ENCODE measurements around the gene HGS. TPM values are rescaled to one million over a fixed set of nuclear protein-coding genes. Genes with fewer than 3 reads are reported as not detected.

The HGS gene
- total and polyA plus RNA-seq, 2 of the 13 experiments (the other 11 are each of a cell fraction or from before 2014, with no cell fraction given), result 73.3 to 78.1 TPM

- TF ChIP-seq ZNF280D (CRISPR knock-in tag; IDR thresholded peaks at IDR 0.05) (0 out of 2 replicates have a peak, but pooled peaks have one; percentile 38), RBFOX2 (IDR thresholded peaks at IDR 0.05; ENCODE audit: low read depth, low read length) (no peak), MAFK (conservative IDR thresholded peaks at IDR 0.05 in 1 of 2, IDR thresholded peaks at IDR 0.05 in 1 of 2; ENCODE audit: low read length in 2 of 2) (no peak), FOXJ3 (CRISPR knock-in tag; IDR thresholded peaks at IDR 0.05; ENCODE audit: borderline replicate concordance) (no peak), ZFP36L2 (CRISPR knock-in tag; IDR thresholded peaks at IDR 0.05) (no peak), ELK4 (CRISPR knock-in tag; IDR thresholded peaks at IDR 0.05; ENCODE audit: borderline replicate concordance) (no peak), ZNF652 (CRISPR knock-in tag; IDR thresholded peaks at IDR 0.05; ENCODE audit: borderline replicate concordance, low read depth) (no peak)
These were observed 57.3 kb downstream of the HGS start (continued) for GRCh38 chr17:81741049-81741593.
